K562 (cell line): ENCODE data around the gene DNM1. TPM values are rescaled to one million over a fixed set of nuclear protein-coding genes. Genes with fewer than 3 reads are reported as not detected.

ENCODE experiments used
- EP400 ChIP-seq: fragments of 450-650 bp; IDR thresholded peaks from 2 replicates; pipeline ENCODE4 v1.6.1; 2017; ENCODE audit warnings: antibody characterized with exemption, mild to moderate bottlenecking, moderate library complexity
- ETV6 ChIP-seq, 3 experiments: fragments of 150-350 bp in 1 of 3; sonication (generic) in 1 of 3; formaldehyde crosslinking in 1 of 3; IDR thresholded peaks; 2 replicates each; pipeline versions ENCODE4 v1.6.1 to v1.8.0; 2014 to 2022; ENCODE audit warnings: borderline replicate concordance in 2 of 3, low read depth in 2 of 3, antibody characterized with exemption in 1 of 3, low read length in 1 of 3, mild to moderate bottlenecking in 1 of 3, missing genetic modification reagents in 1 of 3
- FOXJ3 ChIP-seq: sonication (generic); formaldehyde crosslinking; IDR thresholded peaks from 2 replicates; pipeline ENCODE4 v1.4.0; 2020; ENCODE audit warnings: mild to moderate bottlenecking, missing genetic modification reagents
- GTF3C2 ChIP-seq: IDR thresholded peaks from 3 replicates; pipeline ENCODE4 v1.6.1; 2011; ENCODE audit warnings: borderline replicate concordance, mild to moderate bottlenecking, moderate library complexity; ENCODE audit not compliant: insufficient read length; ENCODE audit errors: extremely low read depth
- HSF4 ChIP-seq: fragments of 250-450 bp; sonication (Bioruptor Pico); IDR thresholded peaks from 2 replicates; pipeline ENCODE4 v2.1.2; 2022; ENCODE audit warnings: mild to moderate bottlenecking, moderate library complexity, borderline replicate concordance
- KDM2B ChIP-seq: fragments of 250-450 bp; sonication (Bioruptor Pico); IDR thresholded peaks from 2 replicates; pipeline ENCODE4 v1.8.0; 2021; ENCODE audit warnings: mild to moderate bottlenecking, moderate library complexity
- MITF ChIP-seq: IDR thresholded peaks from 2 replicates; pipeline ENCODE4 v1.6.1; 2014; ENCODE audit warnings: antibody characterized with exemption
- MYC ChIP-seq, 2 experiments: fragments of 250-450 bp in 1 of 2; sonication (Bioruptor Pico) in 1 of 2; IDR thresholded peaks; 2 replicates each; pipeline versions ENCODE4 v1.5.1 to v1.6.1; 2012 to 2021; ENCODE audit warnings: low read depth in 2 of 2, borderline replicate concordance in 1 of 2, improper control_type of control experiment in 1 of 2, low read length in 1 of 2, mild to moderate bottlenecking in 1 of 2, moderate library complexity in 1 of 2
- NFATC3 ChIP-seq: fragments of 450-650 bp; IDR thresholded peaks from 2 replicates; pipeline ENCODE4 v1.6.1; 2017; ENCODE audit warnings: mild to moderate bottlenecking
- PATZ1 ChIP-seq: fragments of 250-450 bp; sonication (Bioruptor Pico); IDR thresholded peaks from 2 replicates; pipeline ENCODE4 v1.5.0; 2020; ENCODE audit warnings: mild to moderate bottlenecking, borderline replicate concordance
- PTRF ChIP-seq: fragments of 450-650 bp; IDR thresholded peaks from 2 replicates; pipeline ENCODE4 v1.6.1; 2016; ENCODE audit warnings: mild to moderate bottlenecking, missing genetic modification characterization, missing compliant biosample characterization
- YY1 ChIP-seq, 3 experiments: IDR thresholded peaks; 2 replicates each; pipeline ENCODE4 v1.6.1; 2011; ENCODE audit warnings: low read length in 2 of 3, mild to moderate bottlenecking in 2 of 3, moderate library complexity in 2 of 3, borderline replicate concordance in 1 of 3, control low read depth in 1 of 3, low read depth in 1 of 3; ENCODE audit not compliant: insufficient read depth in 3 of 3, insufficient replicate concordance in 2 of 3, control insufficient read depth in 1 of 3, insufficient read length in 1 of 3; ENCODE audit errors: extremely low read depth in 1 of 3
- ZKSCAN8 ChIP-seq: fragments of 200-800 bp; sonication (Bioruptor generic); IDR thresholded peaks from 2 replicates; pipeline ENCODE4 v1.6.1; 2016; ENCODE audit warnings: missing genetic modification characterization, missing compliant biosample characterization
- ZNF165 ChIP-seq: fragments of 250-450 bp; sonication (Bioruptor Pico); IDR thresholded peaks from 2 replicates; pipeline ENCODE4 v1.4.0; 2020; ENCODE audit warnings: borderline replicate concordance
- ZNF197 ChIP-seq: fragments of 200-800 bp; sonication (Bioruptor generic); IDR thresholded peaks from 2 replicates; pipeline ENCODE4 v1.6.1; 2016; ENCODE audit warnings: low read depth, missing genetic modification characterization, missing compliant biosample characterization
- ZNF41 ChIP-seq: fragments of 250-450 bp; sonication (Bioruptor Pico); conservative IDR thresholded peaks from 2 replicates; pipeline ENCODE4 v1.4.0; 2020; ENCODE audit warnings: mild to moderate bottlenecking
- ZNF76 ChIP-seq: fragments of 250-450 bp; sonication (Bioruptor Pico); IDR thresholded peaks from 2 replicates; pipeline ENCODE4 v1.4.0; 2020; ENCODE audit warnings: mild to moderate bottlenecking, moderate library complexity, borderline replicate concordance
- ZSCAN32 ChIP-seq: fragments of 450-650 bp; formaldehyde crosslinking; IDR thresholded peaks from 2 replicates; pipeline ENCODE4 v1.4.0; 2020; ENCODE audit warnings: mild to moderate bottlenecking, moderate library complexity
- polyA plus RNA-seq, 8 experiments: library from polyadenylated mRNA; depleted of rRNA in 4 of 8; stranded (reverse) in 5 of 8; unstranded in 3 of 8; fragments of >200 nt; fragmentation: Nextera tagmentation in 2 of 8; fragmentation: Illumina TruSeq in 1 of 8; extraction: Ambion mirVana in 2 of 8; extraction: Trizol in 1 of 8; gene quantifications; 2 replicates each; pipeline versions ENCODE4 v1.2.1 to v1.2.3, GENCODE V29; 2011 to 2014; ENCODE audit warnings: inconsistent platforms in 1 of 8, missing spikeins in 1 of 8
- total RNA-seq, 7 experiments: library from RNA; depleted of rRNA in 6 of 7; stranded (reverse); fragments of >200 nt in 6 of 7; fragmentation: Illumina TruSeq in 2 of 7; extraction: Trizol in 2 of 7; gene quantifications; 2 replicates each; pipeline versions ENCODE4 v1.2.1 to v1.2.3, GENCODE V29; 2011 to 2021; ENCODE audit warnings: low replicate concordance in 1 of 7

Gene DNM1
- total and polyA plus RNA-seq, 9 of the 15 experiments (the other 6 are each of a cell fraction or from before 2014, with no cell fraction given): 0.39 to 23.1 (median 9.1) TPM

GRCh38 chr9:128296340-128297220 is 93.4 kb downstream of the DNM1 start (continued):
- TF ChIP-seq ZKSCAN8 (CRISPR knock-in tag) (no peak), NFATC3 (no peak), ZNF197 (CRISPR knock-in tag) (no peak), MYC (IDR thresholded peaks at IDR 0.05; ENCODE audit: low read depth, low read length) (peak; percentile 5), MYC (CRISPR knock-in tag; IDR thresholded peaks at IDR 0.05; ENCODE audit: borderline replicate concordance, low read depth) (peak; percentile 33; the same call in 1 of the 2 replicates), PTRF (tag) (no peak), MITF (no peak), FOXJ3 (CRISPR knock-in tag) (no peak), PATZ1 (CRISPR knock-in tag) (no peak), YY1 (IDR thresholded peaks at IDR 0.05; ENCODE audit: borderline replicate concordance in 1 of 3, control insufficient read depth in 1 of 3, extremely low read depth in 1 of 3, insufficient read depth in 3 of 3, insufficient read length in 1 of 3, insufficient replicate concordance in 2 of 3, low read depth in 1 of 3, low read length in 2 of 3) (peak in 1 of 3 experiments; percentile 37), ZNF76 (CRISPR knock-in tag) (no peak), ETV6 (IDR thresholded peaks at IDR 0.05; ENCODE audit: borderline replicate concordance in 1 of 2, low read depth in 2 of 2, low read length in 1 of 2) (no peak), ETV6 (CRISPR knock-in tag; IDR thresholded peaks at IDR 0.05; ENCODE audit: borderline replicate concordance) (no peak), GTF3C2 (no peak), ZNF165 (CRISPR knock-in tag) (peak; percentile 62; the same call in 1 of the 2 replicates), EP400 (no peak), ZSCAN32 (CRISPR knock-in tag) (no peak), KDM2B (0 out of 2 replicates have a peak, but pooled peaks have one; percentile 44), ZNF41 (CRISPR knock-in tag) (no peak), HSF4 (CRISPR knock-in tag) (no peak)
